ENCODE data around the gene ARL6IP5. TPM values are rescaled to one million over a fixed set of nuclear protein-coding genes. Genes with fewer than 3 reads are reported as not detected.

Gene ARL6IP5
- total and polyA plus RNA-seq, 12 donors = 100 to 276 (median 185) TPM

GRCh38 chr3:69058947-69059224 is 25.9 kb upstream of the ARL6IP5 start:
- TF ChIP-seq CTCF (IDR thresholded peaks at IDR 0.05) (no peak), POLR2A (IDR thresholded peaks at IDR 0.05) (no peak)
- Histone ChIP-seq H3K27me3 (no peaks in the 10 kb centered on the region), H3K27ac (no peak overlapping the region), H3K36me3 (replicated peaks in 1 of 2) (peaks cover 0 to 62% of the 10 kb centered on the region in 2 donors), H3K9me3 (replicated peaks in 1 of 3) (no peaks in the 10 kb centered on the region), H3K4me3 (no peak overlapping the region), H3K4me1 (replicated peaks in 1 of 2) (no peaks in the 10 kb centered on the region)
- whole genome bisulfite sequencing, 4 donors = 92 to 95% (median 93%) methylated on average over 2 of the region's 2 CpGs
- intact Hi-C loops (cut with DNase I) = no loop called here
- no peak for DNase-seq

GRCh38 chr3:69059688-69060087 is 25.0 kb upstream of the ARL6IP5 start:
- no peaks in the 10 kb centered on the region for H3K27me3 ChIP-seq
- no peaks in the 10 kb centered on the region for H3K4me1 ChIP-seq (replicated peaks in 1 of 2)
- intact Hi-C loops (cut with DNase I) = no loop called here
- no peak overlapping the region for H3K27ac ChIP-seq
- H3K4me3 ChIP-seq = no peak overlapping the region
- no peaks in the 10 kb centered on the region for H3K9me3 ChIP-seq (replicated peaks in 1 of 3)
- H3K36me3 ChIP-seq (replicated peaks in 1 of 2) = peaks cover 0 to 60% of the 10 kb centered on the region in 2 donors
- TF ChIP-seq CTCF (IDR thresholded peaks at IDR 0.05) = no peak
- TF ChIP-seq POLR2A (IDR thresholded peaks at IDR 0.05) = no peak
- DNase-seq = no peak

- TF ChIP-seq CTCF (IDR thresholded peaks at IDR 0.05) = no peak
- no peak for TF ChIP-seq POLR2A (IDR thresholded peaks at IDR 0.05)
- Histone ChIP-seq H3K27me3 (no peaks in the 10 kb centered on the region), H3K27ac (no peak overlapping the region), H3K4me1 (replicated peaks in 1 of 2) (no peaks in the 10 kb centered on the region), H3K9me3 (replicated peaks in 1 of 3) (no peaks in the 10 kb centered on the region), H3K36me3 (replicated peaks in 1 of 2) (peaks cover 0 to 42% of the 10 kb centered on the region in 2 donors), H3K4me3 (no peak overlapping the region)
- 72 to 85% (median 84%) methylated on average over 2 of the region's 2 CpGs for WGBS, 4 donors
- intact Hi-C loops (cut with DNase I) = no loop called here
- DNase-seq = no peak
Observed at GRCh38 chr3:69063636-69064035, 21.1 kb upstream of the ARL6IP5 start.

- Histone ChIP-seq H3K36me3 (replicated peaks in 1 of 2) (peaks cover 0 to 26% of the 10 kb centered on the region in 2 donors), H3K27ac (no peak overlapping the region), H3K4me3 (no peak overlapping the region), H3K9me3 (replicated peaks in 1 of 3) (no peaks in the 10 kb centered on the region), H3K4me1 (replicated peaks in 1 of 2) (no peaks in the 10 kb centered on the region), H3K27me3 (no peaks in the 10 kb centered on the region)
- intact Hi-C loops (cut with DNase I) = no loop called here
- TF ChIP-seq POLR2A (IDR thresholded peaks at IDR 0.05) = no peak
- no peak for TF ChIP-seq CTCF (IDR thresholded peaks at IDR 0.05)
- 94 to 98% (median 97%) methylated on average over 6 of the region's 6 CpGs for WGBS, 4 donors
- no peak for DNase-seq
Observed at GRCh38 chr3:69065318-69065964, 19.3 kb upstream of the ARL6IP5 start.

Measured in adrenal gland (tissue), 12 donors.